GM21717 (cell line): ENCODE results near the gene PWP2.
"Not testable (repeated sequence)": the region's sequence is repeated elsewhere in the genome, so short reads cannot be mapped to it uniquely, and the experiment has no call there.

Experiments used
- ATAC-seq: cut with Tn5 transposase; IDR thresholded peaks from one replicate; pipeline ENCODE4 v1.9.1; 2021; ENCODE audit warnings: mild to moderate bottlenecking, moderate library complexity; ENCODE audit not compliant: unreplicated experiment

The PWP2 gene

DNA sequence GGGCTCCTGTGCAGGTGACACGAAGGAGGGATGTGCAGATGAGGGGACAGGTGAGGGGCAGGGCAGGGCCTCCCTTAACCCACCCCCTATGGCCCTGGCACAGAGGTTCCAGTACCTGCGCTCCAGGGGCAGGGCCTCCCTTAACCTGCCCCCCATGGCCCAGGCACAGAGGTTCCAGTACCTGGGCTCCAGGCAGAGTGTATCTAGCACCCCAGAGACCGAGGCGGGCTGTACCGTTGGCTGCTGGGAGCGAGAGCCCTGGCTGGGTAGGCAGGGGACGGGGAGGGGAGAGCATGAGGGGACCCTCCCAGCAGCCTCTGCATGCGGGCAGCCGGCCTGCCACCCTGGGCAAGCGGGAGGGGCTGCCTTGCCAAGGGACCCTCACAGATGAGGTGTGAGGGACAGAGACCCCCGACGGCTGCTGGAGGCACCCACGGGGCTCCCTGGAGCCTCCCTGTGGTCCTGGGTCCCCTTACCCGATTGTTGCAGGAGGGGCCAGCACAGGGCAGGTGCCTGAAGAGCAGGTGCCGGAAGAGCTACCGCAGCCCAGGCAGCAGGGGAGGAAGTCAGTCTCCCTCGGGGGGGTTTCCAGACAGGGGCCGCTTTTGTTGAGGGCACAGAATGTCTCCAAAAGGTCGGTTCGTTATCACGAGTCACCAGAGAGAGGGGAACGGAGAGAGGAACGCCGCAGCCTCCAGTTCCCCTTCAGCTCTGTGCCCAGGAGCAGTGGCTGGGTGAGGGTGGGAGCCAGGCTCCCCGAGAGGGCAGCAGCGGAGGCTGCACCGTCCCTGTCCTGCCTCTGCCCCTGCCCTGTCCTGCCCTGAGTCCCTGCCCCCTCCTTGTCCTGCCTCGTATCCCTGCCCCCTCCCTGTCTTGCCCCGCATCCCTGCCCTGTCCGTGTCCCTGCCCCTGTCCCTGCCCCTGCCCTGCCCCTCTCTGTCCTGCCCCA, 52.4 kb downstream of the PWP2 start:
- not testable (repeated sequence) for ATAC-seq

DNA sequence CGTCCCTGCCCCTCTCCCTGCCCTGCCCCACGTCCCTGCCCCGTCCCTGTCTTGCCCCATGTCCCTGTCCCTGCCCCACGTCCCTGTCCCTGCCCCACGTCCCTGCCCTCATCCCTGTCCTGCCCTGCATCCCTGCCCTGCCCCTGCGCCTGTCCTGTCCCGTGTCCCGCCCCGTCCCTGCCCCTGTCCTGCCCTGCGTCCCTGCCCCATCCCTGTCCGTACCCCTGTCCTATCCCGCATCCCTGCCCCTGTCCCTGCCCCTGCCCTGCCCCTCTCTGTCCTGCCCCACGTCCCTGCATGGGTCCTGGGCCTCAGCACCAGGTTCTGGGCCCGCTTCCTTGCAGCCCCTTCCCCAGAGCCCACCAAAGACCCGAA, 53.1 kb downstream of the PWP2 start:
- ATAC-seq = not testable (repeated sequence)

DNA sequence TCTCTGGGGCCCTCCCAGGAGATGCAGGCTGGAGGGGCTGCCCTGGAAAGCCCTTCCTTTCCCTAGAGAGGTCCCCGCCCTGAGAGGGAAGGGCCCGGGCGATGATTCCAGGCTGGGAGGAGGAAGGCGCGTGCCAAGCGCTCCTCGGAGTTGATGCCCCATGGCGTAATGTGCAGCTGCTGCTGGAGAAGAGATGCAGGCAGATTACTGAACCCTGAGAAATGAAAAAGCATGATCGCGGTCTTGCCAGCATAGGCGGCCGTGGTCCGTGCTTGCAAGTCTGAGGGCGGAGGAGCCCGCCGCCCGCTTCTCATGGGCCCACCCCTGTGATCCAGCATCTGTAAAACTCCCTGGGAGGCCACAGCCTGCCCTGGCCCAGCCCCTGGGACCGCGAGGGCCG, 53.6 kb downstream of the PWP2 start:
- ATAC-seq = not testable (repeated sequence)

DNA sequence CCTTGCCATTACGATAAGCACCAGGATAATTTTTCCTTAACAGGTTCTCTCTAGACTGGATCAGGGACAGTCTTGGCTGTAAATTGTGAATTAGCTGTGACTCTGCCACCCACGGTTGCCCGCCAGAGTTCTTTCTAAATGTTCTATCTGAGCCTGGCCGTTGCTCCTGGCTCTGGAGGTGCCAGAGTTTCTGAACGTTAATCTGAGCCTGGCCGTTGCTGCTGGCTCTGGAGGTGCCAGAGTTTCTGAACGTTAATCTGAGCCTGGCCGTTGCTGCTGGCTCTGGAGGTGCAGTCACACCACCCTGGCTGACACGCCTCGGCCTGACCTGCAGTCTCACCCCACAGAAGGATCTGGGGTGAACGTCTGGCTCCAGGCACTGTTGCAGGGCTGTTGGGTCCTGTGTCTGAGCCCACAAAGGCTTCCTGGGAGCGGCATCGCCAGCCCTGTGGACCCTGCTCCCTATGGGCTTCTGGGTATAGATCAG, 56.0 kb downstream of the PWP2 start:
- not testable (repeated sequence) for ATAC-seq

DNA sequence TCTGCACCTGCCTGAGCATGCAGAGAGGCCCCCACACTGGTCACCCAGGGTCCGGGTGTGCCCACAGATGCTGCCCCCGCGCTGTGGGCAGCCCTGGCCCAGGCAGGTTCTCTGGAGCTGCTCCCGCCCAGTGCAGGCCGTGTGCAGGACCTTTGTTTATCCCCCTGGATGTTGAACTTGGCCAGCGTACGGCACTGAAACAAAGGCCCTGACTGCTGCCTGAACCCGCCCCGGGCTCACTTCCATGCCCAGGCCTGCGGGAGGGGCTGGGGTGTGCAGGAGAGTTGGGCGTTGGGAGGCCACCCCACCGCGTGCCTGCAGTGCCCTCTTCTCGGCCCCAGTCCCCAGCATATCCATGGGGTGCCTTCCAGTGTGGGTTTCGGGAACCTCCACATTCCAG, 58.7 kb downstream of the PWP2 start:
- not testable (repeated sequence) for ATAC-seq

DNA sequence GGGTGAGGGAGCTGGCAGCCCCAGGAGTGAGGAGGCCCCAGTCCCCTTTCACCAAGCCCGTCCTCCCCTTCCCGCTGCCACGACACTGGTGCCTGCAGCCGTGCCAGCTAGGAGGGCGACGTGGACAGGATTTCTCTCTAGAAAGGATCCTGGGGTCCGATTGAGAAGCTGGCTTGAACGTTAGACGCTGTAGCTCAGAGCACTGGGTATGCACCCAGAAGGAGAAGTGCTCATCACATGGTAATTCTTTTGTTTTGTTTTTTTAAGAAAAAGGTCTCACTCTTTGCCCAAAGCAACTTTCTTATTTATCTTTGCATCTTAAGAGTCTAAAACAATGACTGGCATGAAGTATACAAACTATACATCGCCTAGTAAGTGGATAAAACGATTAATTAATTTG, 60.3 kb downstream of the PWP2 start:
- not testable (repeated sequence) for ATAC-seq

DNA sequence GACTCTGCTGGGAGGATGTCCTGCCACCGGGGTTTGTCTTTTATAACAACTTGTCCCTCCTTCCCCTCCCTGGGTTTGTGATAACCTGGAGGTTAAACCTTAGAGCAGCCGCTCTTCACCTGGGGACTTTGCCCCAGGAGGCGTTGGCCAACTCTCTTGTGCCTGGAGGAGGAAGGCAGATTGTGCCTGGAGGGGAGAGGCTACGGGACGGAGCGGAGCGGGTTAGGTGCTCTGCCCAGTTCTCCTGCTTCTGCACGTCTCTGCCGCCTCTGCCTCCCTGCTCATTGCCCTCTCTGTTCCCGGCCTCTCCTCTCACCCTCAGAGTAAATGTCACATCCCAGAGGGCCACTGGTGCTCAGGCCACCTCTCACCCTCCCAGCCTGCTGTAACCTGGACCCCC, 63.1 kb downstream of the PWP2 start:
- ATAC-seq = not testable (repeated sequence)

DNA sequence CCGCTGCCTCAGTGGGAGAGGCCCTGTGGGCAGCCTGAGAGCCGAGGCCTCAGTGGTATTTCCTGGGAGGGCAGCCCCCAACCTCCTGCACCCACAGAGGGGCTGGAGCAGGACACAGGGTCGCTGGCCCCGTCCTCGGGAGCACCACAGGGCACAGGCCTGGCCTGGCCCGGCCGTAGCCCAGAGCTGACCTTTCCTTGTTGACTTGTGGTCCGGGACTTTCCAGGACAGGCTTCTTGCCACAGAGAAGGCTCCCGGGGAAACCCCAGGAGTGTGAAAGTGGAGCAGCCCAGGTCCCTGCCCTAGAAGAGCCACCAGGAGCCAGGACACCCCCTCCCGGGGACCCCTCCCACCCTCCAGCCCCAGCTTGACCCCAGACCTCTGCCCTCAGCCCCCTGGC, 63.7 kb downstream of the PWP2 start:
- not testable (repeated sequence) for ATAC-seq

DNA sequence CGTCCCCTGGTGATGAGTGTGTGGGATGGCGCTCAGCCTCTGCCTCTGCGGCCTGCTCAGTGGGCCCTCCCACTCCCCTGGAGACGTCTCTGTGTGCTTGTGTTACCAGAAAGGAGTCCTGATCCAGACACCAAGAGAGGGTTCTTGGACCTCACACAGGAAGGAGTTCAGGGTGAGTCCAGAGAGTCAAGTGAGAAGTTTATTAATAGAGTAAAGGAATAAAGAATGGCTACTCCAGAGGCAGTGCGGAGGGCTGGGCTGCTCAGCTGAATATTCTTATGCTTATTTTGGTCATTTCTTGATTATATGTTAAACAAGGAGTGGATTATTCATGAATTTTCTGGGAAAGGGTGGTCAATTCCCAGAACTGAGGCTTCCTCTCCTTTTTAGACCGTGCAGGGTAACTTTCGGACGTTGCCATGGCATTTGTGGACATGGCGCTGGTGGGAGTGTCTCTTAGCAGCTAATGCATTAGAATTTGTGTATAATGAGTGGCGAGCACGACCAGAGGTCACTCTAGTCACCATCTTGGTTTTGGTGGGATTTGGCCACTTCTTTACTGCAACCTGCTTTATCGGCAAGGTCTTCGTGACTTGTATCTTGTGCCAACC, 64.9 kb downstream of the PWP2 start:
- ATAC-seq = not testable (repeated sequence)

DNA sequence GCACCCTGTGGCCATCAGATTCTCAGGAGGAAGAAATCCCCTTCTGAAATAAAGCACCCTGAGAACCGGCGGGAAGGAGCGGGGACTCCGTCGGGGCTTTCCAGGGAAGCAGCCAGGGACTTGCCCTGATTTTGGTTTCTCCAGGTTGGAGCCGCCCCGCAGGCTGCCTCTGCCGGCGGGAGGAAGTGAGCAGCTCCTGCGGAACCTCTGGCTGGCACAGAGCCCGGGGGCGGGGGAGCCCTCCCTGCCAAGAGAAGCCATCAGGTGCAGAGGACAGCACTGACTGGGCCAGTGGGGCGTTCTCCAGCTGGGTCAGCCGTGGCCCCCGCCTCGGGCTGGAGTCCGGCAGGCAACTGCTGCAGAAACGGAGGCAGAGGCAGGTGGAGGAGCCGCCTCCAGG, 65.5 kb downstream of the PWP2 start:
- not testable (repeated sequence) for ATAC-seq

DNA sequence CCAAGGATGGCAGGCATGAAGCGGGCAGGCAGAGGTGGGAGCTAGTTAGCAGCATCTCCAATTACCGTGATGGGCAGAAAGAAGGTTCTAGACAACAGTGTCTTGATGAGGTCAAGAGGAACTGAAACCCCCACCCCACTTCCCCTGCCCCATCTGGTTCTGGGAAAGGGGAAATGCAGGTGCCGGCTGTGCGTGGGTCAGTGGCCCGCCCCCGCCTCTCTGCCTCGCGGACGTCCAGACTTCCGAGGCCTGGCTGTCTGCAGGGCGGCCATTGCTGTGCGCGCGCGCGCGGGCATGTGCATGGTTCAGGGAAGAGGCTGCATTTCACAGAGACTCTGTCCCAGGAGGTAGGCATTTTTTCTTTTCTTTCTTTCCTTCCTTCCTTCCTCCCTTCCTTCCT, 68.0 kb downstream of the PWP2 start:
- ATAC-seq = not testable (repeated sequence)

DNA sequence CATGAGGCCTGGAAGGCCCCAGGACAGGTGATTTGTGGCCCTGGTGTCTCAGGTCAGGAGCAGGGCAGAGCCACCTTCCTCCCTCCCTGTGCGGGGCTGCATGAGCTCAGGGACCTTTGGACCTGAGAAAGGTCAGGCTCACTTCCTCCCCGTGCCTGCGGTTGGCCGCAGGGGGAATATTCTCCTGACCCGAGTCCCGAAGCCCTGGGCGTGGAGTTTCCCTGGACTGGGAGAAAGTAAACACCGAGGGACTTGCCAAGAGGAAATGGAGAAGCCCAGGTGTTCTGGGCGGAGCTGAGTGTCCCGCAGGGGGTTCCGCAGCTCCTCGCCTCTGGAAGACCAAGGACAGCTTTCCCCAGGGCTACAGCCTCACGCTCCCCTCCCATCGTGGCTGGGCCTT, 68.9 kb downstream of the PWP2 start:
- ATAC-seq = not testable (repeated sequence)
